ENCODE measurements around the gene HEPHL1.

- TF ChIP-seq CTCF (IDR thresholded peaks at IDR 0.05; ENCODE audit: insufficient read depth, low read length) = no peak
- TF ChIP-seq POLR2AphosphoS5 (IDR thresholded peaks at IDR 0.05; ENCODE audit: low read depth) = no peak
These were observed 108.6 kb downstream of the HEPHL1 start for GRCh38 chr11:94129512-94130297.
